ENCODE data around the gene KRT40. TPM values are rescaled to one million over a fixed set of nuclear protein-coding genes. Genes with fewer than 3 reads are reported as not detected.

The KRT40 gene
- total and polyA plus RNA-seq, 2 of the 8 experiments (the other 6 are each of a cell fraction or from before 2014, with no cell fraction given) = not detected

DNA sequence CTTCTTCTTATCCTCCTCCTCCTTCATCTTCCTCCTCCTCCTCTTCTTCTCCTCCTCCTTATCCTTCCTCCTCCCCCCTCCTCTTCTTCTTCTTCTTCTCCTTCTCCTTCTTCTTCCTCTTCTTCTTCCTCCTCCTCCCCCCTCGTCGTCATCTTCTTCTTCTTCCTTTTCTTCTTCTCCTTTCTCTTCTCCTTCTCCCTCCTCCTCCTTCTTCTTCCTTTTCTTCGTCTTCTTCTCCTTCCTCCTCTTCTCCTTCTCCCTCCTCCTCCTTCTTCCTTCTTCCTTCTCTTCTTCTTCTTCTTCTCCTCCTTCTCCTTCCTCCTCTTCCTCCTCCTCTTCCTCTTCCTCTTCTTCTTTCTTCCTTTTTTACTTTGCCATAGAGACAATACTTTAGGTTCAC lies 41.6 kb downstream of the KRT40 start (continued):
- TF ChIP-seq CHD7 (IDR thresholded peaks at IDR 0.05; ENCODE audit: insufficient replicate concordance, low read length) (no peak), RXRA (IDR thresholded peaks at IDR 0.05; ENCODE audit: insufficient read depth, low read depth, low read length) (no peak), EP300 (IDR thresholded peaks at IDR 0.05; ENCODE audit: borderline replicate concordance in 1 of 2, low read depth in 2 of 2, low read length in 2 of 2) (no peak), SIN3A (conservative IDR thresholded peaks at IDR 0.05 in 1 of 2, IDR thresholded peaks at IDR 0.05 in 1 of 2; ENCODE audit: low read depth in 1 of 2, low read length in 2 of 2) (no peak), SUZ12 (IDR thresholded peaks at IDR 0.05; ENCODE audit: low read length) (no peak), SP1 (IDR thresholded peaks at IDR 0.05; ENCODE audit: low read depth, low read length) (no peak), SP2 (IDR thresholded peaks at IDR 0.05; ENCODE audit: low read length) (no peak), ZNF274 (IDR thresholded peaks at IDR 0.05; ENCODE audit: borderline replicate concordance, extremely low read depth, low read length) (no peak)
- TF ChIP-seq, protein P1, sequence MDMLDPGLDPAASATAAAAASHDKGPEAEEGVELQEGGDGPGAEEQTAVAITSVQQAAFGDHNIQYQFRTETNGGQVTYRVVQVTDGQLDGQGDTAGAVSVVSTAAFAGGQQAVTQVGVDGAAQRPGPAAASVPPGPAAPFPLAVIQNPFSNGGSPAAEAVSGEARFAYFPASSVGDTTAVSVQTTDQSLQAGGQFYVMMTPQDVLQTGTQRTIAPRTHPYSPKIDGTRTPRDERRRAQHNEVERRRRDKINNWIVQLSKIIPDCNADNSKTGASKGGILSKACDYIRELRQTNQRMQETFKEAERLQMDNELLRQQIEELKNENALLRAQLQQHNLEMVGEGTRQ (IDR thresholded peaks at IDR 0.05; ENCODE audit: low read length) = no peak

Data from H1 (cell line).